ENCODE data around the gene NT5DC1. TPM values are rescaled to one million over a fixed set of nuclear protein-coding genes. Genes with fewer than 3 reads are reported as not detected.

Gene NT5DC1
- total RNA-seq, 4 donors from 2014 or later = 4.2 to 23.5 (median 7.0) TPM

GRCh38 chr6:116189472-116189871 is 88.8 kb downstream of the NT5DC1 start:
- H3K27me3 ChIP-seq = no peaks in the 10 kb centered on the region
- no peak overlapping the region for H3K27ac ChIP-seq
- H3K4me1 ChIP-seq = peaks cover 0 to 13% (median 0%) of the 10 kb centered on the region in 4 donors
- no peak overlapping the region for H3K4me3 ChIP-seq
- DNase-seq (ENCODE audit: low spot score in 2 of 2) = no peak
- WGBS, 2 donors = 40 to 48% methylated on average over 2 of the region's 2 CpGs
- no peaks in the 10 kb centered on the region for H3K9me3 ChIP-seq
- H3K36me3 ChIP-seq = no peaks in the 10 kb centered on the region
- TF ChIP-seq POLR2A (IDR thresholded peaks at IDR 0.05) (no peak), EP300 (IDR thresholded peaks at IDR 0.05) (no peak), CTCF (IDR thresholded peaks at IDR 0.05) (no peak)

- WGBS, 2 donors = 43 to 48% methylated on average over 4 of the region's 4 CpGs
- no peaks in the 10 kb centered on the region for H3K9me3 ChIP-seq
- H3K4me3 ChIP-seq = no peak overlapping the region
- TF ChIP-seq CTCF (IDR thresholded peaks at IDR 0.05) (no peak), POLR2A (IDR thresholded peaks at IDR 0.05) (no peak), EP300 (IDR thresholded peaks at IDR 0.05) (no peak)
- no peak for DNase-seq (ENCODE audit: low spot score in 2 of 2)
- no peak overlapping the region for H3K27ac ChIP-seq
- H3K36me3 ChIP-seq = no peaks in the 10 kb centered on the region
- H3K27me3 ChIP-seq = no peaks in the 10 kb centered on the region
- H3K4me1 ChIP-seq = peaks cover 0 to 13% (median 0%) of the 10 kb centered on the region in 4 donors
These were observed 89.9 kb downstream of the NT5DC1 start for GRCh38 chr6:116190550-116190949.

- no peak for DNase-seq (ENCODE audit: low spot score in 2 of 2)
- H3K4me1 ChIP-seq = peaks cover 0 to 13% (median 0%) of the 10 kb centered on the region in 4 donors
- no peaks in the 10 kb centered on the region for H3K27me3 ChIP-seq
- no peak for TF ChIP-seq EP300 (IDR thresholded peaks at IDR 0.05)
- no peak for TF ChIP-seq CTCF (IDR thresholded peaks at IDR 0.05)
- no peak overlapping the region for H3K4me3 ChIP-seq
- no peaks in the 10 kb centered on the region for H3K36me3 ChIP-seq
- no peaks in the 10 kb centered on the region for H3K9me3 ChIP-seq
- no peak overlapping the region for H3K27ac ChIP-seq
- WGBS, 2 donors = 86 to 96% methylated on average over 2 of the region's 2 CpGs
These were observed 91.2 kb downstream of the NT5DC1 start for GRCh38 chr6:116191881-116192280.

- Histone ChIP-seq H3K9me3 (no peaks in the 10 kb centered on the region), H3K36me3 (no peaks in the 10 kb centered on the region), H3K27me3 (no peaks in the 10 kb centered on the region), H3K4me1 (peaks cover 0 to 13% (median 0%) of the 10 kb centered on the region in 4 donors), H3K27ac (no peak overlapping the region), H3K4me3 (no peak overlapping the region)
- no peak for DNase-seq (ENCODE audit: low spot score in 2 of 2)
- WGBS, 2 donors = 60 to 61% methylated on average over 3 of the region's 3 CpGs
- no peak for TF ChIP-seq POLR2A (IDR thresholded peaks at IDR 0.05)
- TF ChIP-seq CTCF (IDR thresholded peaks at IDR 0.05) = no peak
- TF ChIP-seq EP300 (IDR thresholded peaks at IDR 0.05) = no peak
These were observed 92.1 kb downstream of the NT5DC1 start for GRCh38 chr6:116192786-116193185.

- no peak overlapping the region for H3K27ac ChIP-seq
- H3K4me3 ChIP-seq = no peak overlapping the region
- no peak for DNase-seq (ENCODE audit: low spot score in 2 of 2)
- H3K9me3 ChIP-seq = no peaks in the 10 kb centered on the region
- no peak for TF ChIP-seq CTCF (IDR thresholded peaks at IDR 0.05)
- no peak for TF ChIP-seq POLR2A (IDR thresholded peaks at IDR 0.05)
- no peak for TF ChIP-seq EP300 (IDR thresholded peaks at IDR 0.05)
- H3K27me3 ChIP-seq = no peaks in the 10 kb centered on the region
- no peaks in the 10 kb centered on the region for H3K36me3 ChIP-seq
- 88 to 90% methylated on average over 3 of the region's 3 CpGs for WGBS, 2 donors
- no peaks in the 10 kb centered on the region for H3K4me1 ChIP-seq
These were observed 96.2 kb downstream of the NT5DC1 start for GRCh38 chr6:116196841-116197240.

All from tibial nerve (tissue), 4 donors.